H9 (cell line): ENCODE measurements around the gene F10. TPM values are rescaled to one million over a fixed set of nuclear protein-coding genes. Genes with fewer than 3 reads are reported as not detected.

ENCODE experiments used
- DNase-seq: peaks from one replicate; pipeline ENCODE4 v3.0.0-alpha.2; 2017
- H2AFZ ChIP-seq: one replicate; pipeline ENCODE4 v1.6.1; 2013; ENCODE audit warnings: mild to moderate bottlenecking, low read length, control low read depth, moderate library complexity
- H2AK5ac ChIP-seq: 2 replicates; pipeline ENCODE4 v1.6.1; 2013; ENCODE audit warnings: low read length, control low read depth, mixed read lengths; ENCODE audit not compliant: insufficient read length
- H2BK120ac ChIP-seq: one replicate; pipeline ENCODE4 v1.6.1; 2013; ENCODE audit warnings: low read depth, mild to moderate bottlenecking, low read length, control low read depth, inconsistent platforms; ENCODE audit not compliant: poor library complexity, severe bottlenecking
- H2BK12ac ChIP-seq: 2 replicates; pipeline ENCODE4 v1.6.1; 2013; ENCODE audit warnings: low read length, control low read depth, mixed read lengths, low read depth; ENCODE audit not compliant: insufficient read length
- H2BK15ac ChIP-seq: 2 replicates; pipeline ENCODE4 v1.6.1; 2013; ENCODE audit warnings: low read depth, low read length, control low read depth
- H2BK20ac ChIP-seq: one replicate; pipeline ENCODE4 v1.6.1; 2013; ENCODE audit warnings: low read depth, mild to moderate bottlenecking, low read length, control low read depth, inconsistent platforms; ENCODE audit not compliant: poor library complexity, severe bottlenecking
- H2BK5ac ChIP-seq: 2 replicates; pipeline ENCODE4 v1.6.1; 2013; ENCODE audit warnings: low read length, control low read depth, mixed read lengths; ENCODE audit not compliant: insufficient read length
- H3K14ac ChIP-seq: 2 replicates; pipeline ENCODE4 v1.6.1; 2013; ENCODE audit warnings: low read length, control low read depth; ENCODE audit not compliant: insufficient read depth
- H3K18ac ChIP-seq: 2 replicates; pipeline ENCODE4 v1.6.1; 2013; ENCODE audit warnings: low read depth, mild to moderate bottlenecking, mixed read lengths, low read length, control low read depth; ENCODE audit not compliant: insufficient read length
- H3K23ac ChIP-seq: 2 replicates; pipeline ENCODE4 v1.6.1; 2013; ENCODE audit warnings: low read length, control low read depth, mixed read lengths, low read depth; ENCODE audit not compliant: insufficient read length
- H3K23me2 ChIP-seq: 2 replicates; pipeline ENCODE4 v1.6.1; 2013; ENCODE audit warnings: low read depth, mild to moderate bottlenecking, mixed read lengths, low read length, control low read depth; ENCODE audit not compliant: insufficient read length, poor library complexity, severe bottlenecking
- H3K27ac ChIP-seq: 2 replicates; pipeline ENCODE4 v1.5.1; 2013; ENCODE audit warnings: low read length, control low read depth, mixed read lengths, low read depth; ENCODE audit not compliant: insufficient read length
- H3K27me3 ChIP-seq: 2 replicates; pipeline ENCODE4 v1.6.1; 2013; ENCODE audit warnings: low read length, control low read depth, inconsistent platforms; ENCODE audit not compliant: insufficient read depth
- H3K4ac ChIP-seq: 2 replicates; pipeline ENCODE4 v1.6.1; 2013; ENCODE audit warnings: low read depth, mild to moderate bottlenecking, control low read depth, inconsistent platforms, low read length, moderate library complexity
- H3K4me1 ChIP-seq: 2 replicates; pipeline ENCODE4 v1.6.1; 2013; ENCODE audit warnings: low read length, control low read depth, inconsistent platforms; ENCODE audit not compliant: insufficient read depth
- H3K4me2 ChIP-seq: 2 replicates; pipeline ENCODE4 v1.6.1; 2013; ENCODE audit warnings: low read length, control low read depth, mixed read lengths; ENCODE audit not compliant: insufficient read length, insufficient read depth
- H3K56ac ChIP-seq: 2 replicates; pipeline ENCODE4 v1.6.1; 2013; ENCODE audit warnings: low read depth, mild to moderate bottlenecking, mixed read lengths, low read length, control low read depth; ENCODE audit not compliant: insufficient read length
- H3K79me1 ChIP-seq: 2 replicates; pipeline ENCODE4 v1.6.1; 2013; ENCODE audit warnings: low read depth, mild to moderate bottlenecking, moderate library complexity, low read length, control low read depth, inconsistent platforms; ENCODE audit not compliant: insufficient read depth, poor library complexity, severe bottlenecking
- H3K79me2 ChIP-seq: 2 replicates; pipeline ENCODE4 v1.6.1; 2013; ENCODE audit warnings: low read length, control low read depth, inconsistent platforms; ENCODE audit not compliant: insufficient read depth
- H3K9ac ChIP-seq: 2 replicates; pipeline ENCODE4 v1.6.1; 2013; ENCODE audit warnings: low read length, control low read depth, mixed read lengths; ENCODE audit not compliant: insufficient read length; ENCODE audit errors: extremely low read depth
- H3K9me3 ChIP-seq: one replicate; pipeline ENCODE4 v1.6.1; 2013; ENCODE audit warnings: low read depth, low read length, inconsistent platforms; ENCODE audit not compliant: control insufficient read depth
- H3T11ph ChIP-seq: one replicate; pipeline ENCODE4 v1.6.1; 2013; ENCODE audit warnings: mild to moderate bottlenecking, low read length, control low read depth, inconsistent platforms
- H4K20me1 ChIP-seq: one replicate; pipeline ENCODE4 v1.6.1; 2013; ENCODE audit not compliant: control insufficient read depth, insufficient read length, insufficient read depth
- H4K5ac ChIP-seq: 2 replicates; pipeline ENCODE4 v1.6.1; 2013; ENCODE audit warnings: low read depth, mild to moderate bottlenecking, mixed read lengths, low read length, control low read depth; ENCODE audit not compliant: insufficient read length
- H4K8ac ChIP-seq: replicated peaks from 2 replicates; pipeline ENCODE4 v1.6.1; 2013; ENCODE audit warnings: low read length, control low read depth, mixed read lengths, low read depth; ENCODE audit not compliant: insufficient read length
- H4K91ac ChIP-seq: 2 replicates; pipeline ENCODE4 v1.6.1; 2013; ENCODE audit warnings: low read depth, mild to moderate bottlenecking, moderate library complexity, mixed read lengths, low read length, control low read depth; ENCODE audit not compliant: insufficient read length
- H3K27ac Mint-ChIP-seq, 3 experiments: 2 replicates in 2 of 3; 3 replicates in 1 of 3; pipeline ENCODE4 v1.8.0; 2020 to 2021; ENCODE audit warnings: mixed read lengths in 3 of 3, mild to moderate bottlenecking in 1 of 3, moderate library complexity in 1 of 3
- H3K27me3 Mint-ChIP-seq: 2 replicates; pipeline ENCODE4 v1.8.0; 2021; ENCODE audit warnings: low read depth, mild to moderate bottlenecking, moderate library complexity, mixed read lengths
- H3K36me3 Mint-ChIP-seq, 3 experiments: 2 replicates in 2 of 3; 3 replicates in 1 of 3; pipeline ENCODE4 v1.8.0; 2020 to 2021; ENCODE audit warnings: low read depth in 3 of 3, mixed read lengths in 3 of 3; ENCODE audit not compliant: insufficient read depth in 1 of 3
- H3K4me1 Mint-ChIP-seq, 2 experiments: 2 replicates each; pipeline ENCODE4 v1.8.0; 2020; ENCODE audit warnings: mixed read lengths in 2 of 2
- H3K4me3 Mint-ChIP-seq, 2 experiments: 2 replicates in 1 of 2; 3 replicates in 1 of 2; pipeline ENCODE4 v1.8.0; 2020 to 2021; ENCODE audit warnings: mild to moderate bottlenecking in 2 of 2, mixed read lengths in 2 of 2, moderate library complexity in 1 of 2
- H3K9me3 Mint-ChIP-seq, 2 experiments: 2 replicates in 1 of 2; 3 replicates in 1 of 2; pipeline ENCODE4 v1.8.0; 2020; ENCODE audit warnings: mild to moderate bottlenecking in 2 of 2, mixed read lengths in 2 of 2, moderate library complexity in 1 of 2
- WGBS: extraction: QIAGEN DNeasy Blood & Tissue Kit; methylation state at CpG from one replicate; pipeline ENCODE4 v1.1.7; 2013; ENCODE audit warnings: missing lambda C conversion rate, low lambda C conversion rate, mixed read lengths; ENCODE audit not compliant: insufficient read length; ENCODE audit errors: extremely low coverage; 5-methylcytosine and 5-hydroxymethylcytosine counted together
- total RNA-seq: library from RNA; stranded (reverse); gene quantifications from 2 replicates; pipeline ENCODE4 v1.2.1, GENCODE V29; 2021
- TF ChIP-seq, protein P1 (sequence below): fragments of 200-600 bp; sonication (generic); conservative IDR thresholded peaks from 3 replicates; pipeline ENCODE4 v1.8.0; 2021; ENCODE audit warnings: antibody characterized with exemption, mild to moderate bottlenecking

Gene F10
- total RNA-seq, 1 experiment from 2014 or later = 1.7 TPM

GRCh38 chr13:113091891-113092775, 30.5 kb upstream of the F10 start:
- no peak overlapping the region for H3K9ac ChIP-seq

More at GRCh38 chr13:113091891-113092775, 30.5 kb upstream of the F10 start:
- TF ChIP-seq, protein P1, sequence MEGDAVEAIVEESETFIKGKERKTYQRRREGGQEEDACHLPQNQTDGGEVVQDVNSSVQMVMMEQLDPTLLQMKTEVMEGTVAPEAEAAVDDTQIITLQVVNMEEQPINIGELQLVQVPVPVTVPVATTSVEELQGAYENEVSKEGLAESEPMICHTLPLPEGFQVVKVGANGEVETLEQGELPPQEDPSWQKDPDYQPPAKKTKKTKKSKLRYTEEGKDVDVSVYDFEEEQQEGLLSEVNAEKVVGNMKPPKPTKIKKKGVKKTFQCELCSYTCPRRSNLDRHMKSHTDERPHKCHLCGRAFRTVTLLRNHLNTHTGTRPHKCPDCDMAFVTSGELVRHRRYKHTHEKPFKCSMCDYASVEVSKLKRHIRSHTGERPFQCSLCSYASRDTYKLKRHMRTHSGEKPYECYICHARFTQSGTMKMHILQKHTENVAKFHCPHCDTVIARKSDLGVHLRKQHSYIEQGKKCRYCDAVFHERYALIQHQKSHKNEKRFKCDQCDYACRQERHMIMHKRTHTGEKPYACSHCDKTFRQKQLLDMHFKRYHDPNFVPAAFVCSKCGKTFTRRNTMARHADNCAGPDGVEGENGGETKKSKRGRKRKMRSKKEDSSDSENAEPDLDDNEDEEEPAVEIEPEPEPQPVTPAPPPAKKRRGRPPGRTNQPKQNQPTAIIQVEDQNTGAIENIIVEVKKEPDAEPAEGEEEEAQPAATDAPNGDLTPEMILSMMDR = no peak
- Histone ChIP-seq H2BK20ac (no peak overlapping the region), H4K8ac (no peak overlapping the region), H4K91ac (no peak overlapping the region), H3K4ac (no peak overlapping the region), H2BK5ac (no peak overlapping the region), H3K79me1 (no peaks in the 10 kb centered on the region), H3K18ac (no peak overlapping the region), H4K5ac (no peak overlapping the region), H3K23ac (no peak overlapping the region), H3K23me2 (no peaks in the 10 kb centered on the region), H3T11ph (no peak overlapping the region), H3K4me2 (no peak overlapping the region), H2BK15ac (no peak overlapping the region), H2BK12ac (no peak overlapping the region), H2AFZ (no peak overlapping the region), H2AK5ac (no peak overlapping the region), H2BK120ac (no peak overlapping the region), H3K14ac (no peak overlapping the region), H3K56ac (no peak overlapping the region), H3K9me3 (no peaks in the 10 kb centered on the region), H3K79me2 (no peaks in the 10 kb centered on the region), H3K4me1 (no peaks in the 10 kb centered on the region; the same call in 1 of the 2 replicates), H3K27ac (no peak overlapping the region), H4K20me1 (peaks cover 2% of the 10 kb centered on the region), H3K27me3 (no peaks in the 10 kb centered on the region)
- Mint-ChIP-seq H3K4me1 (peaks cover 18 to 24% of the 10 kb centered on the region in 2 experiments), H3K27ac (no peak overlapping the region), H3K4me3 (no peak overlapping the region), H3K9me3 (no peaks in the 10 kb centered on the region), H3K36me3 (peaks cover 0 to 9% (median 4%) of the 10 kb centered on the region in 3 experiments; a peak in 5 of 7 replicates), H3K27me3 (peaks cover 1% of the 10 kb centered on the region; the same call in 1 of the 2 replicates)
- no peak for DNase-seq
- no CpG with 5 or more reads among the region's 33 CpGs for WGBS
